ENCODE data around the gene ARG2.

DNA sequence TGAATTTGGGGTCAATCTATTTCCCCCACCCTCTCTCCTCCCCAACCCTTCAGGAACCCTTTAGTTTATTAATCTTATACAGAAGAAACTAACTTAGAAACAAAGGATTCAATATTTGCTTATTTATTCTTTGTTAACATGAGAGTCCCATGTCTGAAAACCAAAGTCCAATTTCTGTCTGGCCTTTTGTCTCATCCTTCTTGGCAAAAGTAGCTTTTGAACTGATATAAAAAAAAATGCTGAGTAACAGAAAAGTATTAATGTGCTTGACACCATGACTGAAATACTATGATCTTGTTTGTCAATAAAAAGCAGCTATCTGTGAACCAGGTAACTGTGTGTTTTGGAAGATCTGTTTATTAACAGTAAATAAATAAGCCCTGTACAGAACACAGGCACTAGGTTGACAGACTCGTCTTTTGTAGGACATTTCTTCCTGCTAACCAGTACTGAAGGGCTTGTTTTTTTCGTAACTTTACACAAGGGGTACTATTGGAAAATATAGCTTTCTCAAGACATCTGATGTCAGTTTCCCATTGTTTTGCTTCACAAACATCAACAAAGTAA, 30.4 kb upstream of the ARG2 start:
- TF ChIP-seq EZH2 (IDR thresholded peaks at IDR 0.05; ENCODE audit: borderline replicate concordance, low read depth, low read length, poor library complexity, severe bottlenecking): no peak
- TF ChIP-seq, protein P1, sequence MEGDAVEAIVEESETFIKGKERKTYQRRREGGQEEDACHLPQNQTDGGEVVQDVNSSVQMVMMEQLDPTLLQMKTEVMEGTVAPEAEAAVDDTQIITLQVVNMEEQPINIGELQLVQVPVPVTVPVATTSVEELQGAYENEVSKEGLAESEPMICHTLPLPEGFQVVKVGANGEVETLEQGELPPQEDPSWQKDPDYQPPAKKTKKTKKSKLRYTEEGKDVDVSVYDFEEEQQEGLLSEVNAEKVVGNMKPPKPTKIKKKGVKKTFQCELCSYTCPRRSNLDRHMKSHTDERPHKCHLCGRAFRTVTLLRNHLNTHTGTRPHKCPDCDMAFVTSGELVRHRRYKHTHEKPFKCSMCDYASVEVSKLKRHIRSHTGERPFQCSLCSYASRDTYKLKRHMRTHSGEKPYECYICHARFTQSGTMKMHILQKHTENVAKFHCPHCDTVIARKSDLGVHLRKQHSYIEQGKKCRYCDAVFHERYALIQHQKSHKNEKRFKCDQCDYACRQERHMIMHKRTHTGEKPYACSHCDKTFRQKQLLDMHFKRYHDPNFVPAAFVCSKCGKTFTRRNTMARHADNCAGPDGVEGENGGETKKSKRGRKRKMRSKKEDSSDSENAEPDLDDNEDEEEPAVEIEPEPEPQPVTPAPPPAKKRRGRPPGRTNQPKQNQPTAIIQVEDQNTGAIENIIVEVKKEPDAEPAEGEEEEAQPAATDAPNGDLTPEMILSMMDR (conservative IDR thresholded peaks at IDR 0.05; ENCODE audit: low read depth, low read length): no peak

Data from A673 (cell line).